ENCODE data around the gene ZNF292.

GRCh38 chr6:87243812-87244211 is 88.4 kb downstream of the ZNF292 start:
- TF ChIP-seq CTCF (IDR thresholded peaks at IDR 0.05) (no peak), POLR2A (IDR thresholded peaks at IDR 0.05) (no peak), EP300 (IDR thresholded peaks at IDR 0.05) (no peak), POLR2AphosphoS5 (IDR thresholded peaks at IDR 0.05) (no peak)

All from stomach (tissue), 4 donors.